Measurements from ENCODE around the gene FGG.
"Not testable (repeated sequence)": the region's sequence is repeated elsewhere in the genome, so short reads cannot be mapped to it uniquely, and the experiment has no call there.

The FGG gene

DNA sequence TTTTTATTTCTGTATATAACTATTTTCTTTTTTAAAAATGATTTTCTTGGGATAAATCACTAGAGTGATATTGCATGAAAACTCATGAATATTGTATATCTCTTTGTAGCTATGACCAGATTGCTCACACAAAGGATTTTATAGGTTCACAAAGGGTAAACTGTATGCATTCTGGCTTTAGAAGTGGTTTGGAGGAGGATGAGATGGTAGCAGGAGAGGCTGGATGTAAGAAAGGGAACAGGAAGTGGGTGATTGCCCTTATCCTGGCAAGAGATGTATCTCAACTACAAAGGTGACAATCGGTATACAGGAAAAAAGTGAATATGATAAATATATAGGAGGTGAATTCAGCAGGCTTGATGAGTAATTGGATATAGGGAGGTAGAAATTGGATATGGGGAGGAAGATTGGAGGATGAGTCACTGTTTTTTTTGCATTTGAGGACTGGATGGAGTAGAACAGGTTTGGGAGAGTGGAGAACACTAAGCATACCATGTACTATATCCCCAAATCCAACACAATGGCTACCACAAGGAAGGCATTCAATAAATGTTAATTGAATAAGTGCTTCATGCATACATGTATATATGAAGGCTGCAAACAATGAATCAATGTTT is 9.9 kb downstream of the FGG start:
- Histone ChIP-seq H3K4me1 (ENCODE audit: control insufficient read depth in 5 of 5, insufficient read depth in 5 of 5, low read length in 5 of 5) (no peaks in the 10 kb centered on the region), H3K36me3 (ENCODE audit: control insufficient read depth in 5 of 5, insufficient read depth in 5 of 5, low read length in 5 of 5) (no peaks in the 10 kb centered on the region), H3K27ac (ENCODE audit: low read depth, low read length) (no peak overlapping the region), H3K4me3 (ENCODE audit: low read depth in 1 of 5, low read length in 5 of 5) (no peak overlapping the region), H3K27me3 (ENCODE audit: control insufficient read depth in 5 of 5, insufficient read depth in 4 of 5, low read length in 5 of 5) (no peaks in the 10 kb centered on the region), H3K9me3 (ENCODE audit: control insufficient read depth in 5 of 5, low read length in 5 of 5) (no peaks in the 10 kb centered on the region), H3K9ac (ENCODE audit: low read length in 5 of 5) (no peak overlapping the region)

GRCh38 chr4:154597798-154598774 is 14.4 kb downstream of the FGG start:
- Histone ChIP-seq H3K36me3 (ENCODE audit: control insufficient read depth in 5 of 5, insufficient read depth in 5 of 5, low read length in 5 of 5) (no peaks in the 10 kb centered on the region), H3K9ac (ENCODE audit: low read length in 5 of 5) (no peak overlapping the region), H3K4me3 (ENCODE audit: low read depth in 1 of 5, low read length in 5 of 5) (no peak overlapping the region), H3K27ac (ENCODE audit: low read depth, low read length) (no peak overlapping the region), H3K27me3 (ENCODE audit: control insufficient read depth in 5 of 5, insufficient read depth in 4 of 5, low read length in 5 of 5) (no peaks in the 10 kb centered on the region), H3K9me3 (ENCODE audit: control insufficient read depth in 5 of 5, low read length in 5 of 5) (no peaks in the 10 kb centered on the region), H3K4me1 (ENCODE audit: control insufficient read depth in 5 of 5, insufficient read depth in 5 of 5, low read length in 5 of 5) (no peaks in the 10 kb centered on the region)

DNA sequence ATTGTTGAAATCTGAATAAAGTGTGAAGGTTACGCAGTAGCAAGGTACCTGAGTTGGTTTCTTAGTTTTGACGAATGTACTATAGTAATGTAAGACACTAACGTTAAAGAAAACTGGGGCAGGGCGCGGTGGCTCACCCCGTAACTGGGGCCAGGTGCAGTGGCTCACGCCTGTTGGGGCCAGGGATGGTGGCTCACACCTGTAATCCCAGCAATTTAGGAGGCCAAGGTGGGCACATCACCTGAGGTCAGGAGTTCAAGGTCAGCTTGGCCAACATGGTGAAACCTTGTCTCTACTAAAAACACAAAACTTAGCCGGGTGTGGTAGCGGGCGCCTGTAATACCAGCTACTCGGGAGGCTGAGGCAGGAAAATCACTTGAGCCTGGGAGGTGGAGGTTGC is 15.2 kb downstream of the FGG start:
- H3K27ac ChIP-seq (ENCODE audit: low read depth, low read length); H3K36me3 ChIP-seq (ENCODE audit: control insufficient read depth in 5 of 5, insufficient read depth in 5 of 5, low read length in 5 of 5); H3K4me1 ChIP-seq (ENCODE audit: control insufficient read depth in 5 of 5, insufficient read depth in 5 of 5, low read length in 5 of 5); H3K27me3 ChIP-seq (ENCODE audit: control insufficient read depth in 5 of 5, insufficient read depth in 4 of 5, low read length in 5 of 5); H3K9me3 ChIP-seq (ENCODE audit: control insufficient read depth in 5 of 5, low read length in 5 of 5); H3K9ac ChIP-seq (ENCODE audit: low read length in 5 of 5); H3K4me3 ChIP-seq (ENCODE audit: low read depth in 1 of 5, low read length in 5 of 5): not testable (repeated sequence)

DNA sequence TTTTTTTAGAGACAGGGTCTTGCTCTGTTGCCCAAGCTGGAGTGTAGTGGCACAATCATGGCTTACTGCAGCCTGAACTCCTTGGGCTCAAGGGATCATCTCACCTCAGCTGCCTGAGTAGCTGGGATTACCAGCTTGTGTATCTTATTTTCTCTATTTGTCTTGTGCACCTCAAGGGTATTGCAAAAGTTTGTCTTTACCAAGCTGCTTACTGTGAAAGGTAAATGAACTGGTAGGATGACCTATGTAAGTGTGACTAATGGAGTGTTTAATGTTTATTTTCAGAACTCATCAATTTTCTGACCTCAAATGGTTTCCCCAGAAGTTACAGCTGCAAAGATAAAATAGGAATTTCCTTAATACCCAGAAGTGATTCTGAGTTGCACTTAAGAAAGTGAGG is 16.6 kb downstream of the FGG start:
- no peaks in the 10 kb centered on the region for H3K9me3 ChIP-seq (ENCODE audit: control insufficient read depth in 5 of 5, low read length in 5 of 5)

GRCh38 chr4:154594343-154594742 is 18.1 kb downstream of the FGG start:
- not testable (repeated sequence) for H3K27ac ChIP-seq (ENCODE audit: low read depth, low read length); H3K9me3 ChIP-seq (ENCODE audit: control insufficient read depth in 5 of 5, low read length in 5 of 5); H3K27me3 ChIP-seq (ENCODE audit: control insufficient read depth in 5 of 5, insufficient read depth in 4 of 5, low read length in 5 of 5); H3K4me1 ChIP-seq (ENCODE audit: control insufficient read depth in 5 of 5, insufficient read depth in 5 of 5, low read length in 5 of 5); H3K4me3 ChIP-seq (ENCODE audit: low read depth in 1 of 5, low read length in 5 of 5); H3K36me3 ChIP-seq (ENCODE audit: control insufficient read depth in 5 of 5, insufficient read depth in 5 of 5, low read length in 5 of 5); H3K9ac ChIP-seq (ENCODE audit: low read length in 5 of 5)

More for the DNA sequence above, 16.6 kb downstream of the FGG start:
- H3K27ac ChIP-seq (ENCODE audit: low read depth, low read length) = no peak overlapping the region
- H3K4me3 ChIP-seq (ENCODE audit: low read depth in 1 of 5, low read length in 5 of 5) = no peak overlapping the region
- H3K4me1 ChIP-seq (ENCODE audit: control insufficient read depth in 5 of 5, insufficient read depth in 5 of 5, low read length in 5 of 5) = no peaks in the 10 kb centered on the region
- H3K9ac ChIP-seq (ENCODE audit: low read length in 5 of 5) = no peak overlapping the region
- no peaks in the 10 kb centered on the region for H3K36me3 ChIP-seq (ENCODE audit: control insufficient read depth in 5 of 5, insufficient read depth in 5 of 5, low read length in 5 of 5)
- H3K27me3 ChIP-seq (ENCODE audit: control insufficient read depth in 5 of 5, insufficient read depth in 4 of 5, low read length in 5 of 5) = peaks cover 0 to under 1% (median 0%) of the 10 kb centered on the region in 5 donors

DNA sequence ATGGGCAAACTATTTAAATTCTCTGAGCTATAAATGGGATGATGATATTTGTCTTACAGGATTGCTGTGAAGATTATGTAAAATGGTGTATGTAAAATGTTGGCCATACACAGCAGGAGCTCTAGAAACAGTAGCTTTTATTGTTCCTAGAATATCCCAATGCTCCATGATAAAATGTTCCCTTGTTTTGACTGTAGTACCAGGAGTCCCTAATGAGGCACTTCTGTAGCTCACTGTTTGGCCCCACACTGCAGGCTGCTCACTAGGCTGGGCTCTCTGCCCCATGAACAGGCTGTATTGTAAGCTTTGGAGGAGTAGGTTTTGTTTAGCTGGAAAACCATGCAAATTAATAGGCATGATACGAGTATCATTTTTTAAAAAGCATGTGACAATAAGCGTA is 18.6 kb downstream of the FGG start:
- Histone ChIP-seq H3K27me3 (ENCODE audit: control insufficient read depth in 5 of 5, insufficient read depth in 4 of 5, low read length in 5 of 5) (peaks cover 0 to 9% (median 2%) of the 10 kb centered on the region in 5 donors), H3K27ac (ENCODE audit: low read depth, low read length) (no peak overlapping the region), H3K4me1 (ENCODE audit: control insufficient read depth in 5 of 5, insufficient read depth in 5 of 5, low read length in 5 of 5) (no peaks in the 10 kb centered on the region)

DNA sequence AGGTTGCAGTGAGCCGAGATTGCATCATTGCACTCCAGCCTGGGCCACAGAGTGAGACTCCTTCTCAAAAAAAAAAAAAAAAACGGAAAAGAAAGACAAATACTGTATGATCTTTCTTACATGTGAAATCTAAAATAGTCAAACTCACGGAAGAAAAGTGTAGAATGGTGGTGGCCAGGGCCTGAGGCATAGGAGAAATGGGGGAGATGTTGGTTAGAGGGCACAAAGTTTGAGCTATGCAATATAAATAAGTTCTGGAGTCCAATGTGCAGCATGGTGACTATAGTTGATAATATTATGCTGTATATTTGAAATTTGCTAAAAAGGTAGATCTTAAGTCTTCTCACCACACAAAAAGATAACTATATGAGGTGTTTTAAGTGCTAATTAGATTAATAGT is 20.6 kb downstream of the FGG start:
- Histone ChIP-seq H3K9ac (ENCODE audit: low read length in 5 of 5) (no peak overlapping the region), H3K4me1 (ENCODE audit: control insufficient read depth in 5 of 5, insufficient read depth in 5 of 5, low read length in 5 of 5) (no peaks in the 10 kb centered on the region), H3K36me3 (ENCODE audit: control insufficient read depth in 5 of 5, insufficient read depth in 5 of 5, low read length in 5 of 5) (no peaks in the 10 kb centered on the region), H3K9me3 (ENCODE audit: control insufficient read depth in 5 of 5, low read length in 5 of 5) (no peaks in the 10 kb centered on the region), H3K4me3 (ENCODE audit: low read depth in 1 of 5, low read length in 5 of 5) (no peak overlapping the region), H3K27ac (ENCODE audit: low read depth, low read length) (no peak overlapping the region), H3K27me3 (ENCODE audit: control insufficient read depth in 5 of 5, insufficient read depth in 4 of 5, low read length in 5 of 5) (peaks cover 0 to 10% (median 2%) of the 10 kb centered on the region in 5 donors)

More for the DNA sequence above, 18.6 kb downstream of the FGG start:
- Histone ChIP-seq H3K9me3 (ENCODE audit: control insufficient read depth in 5 of 5, low read length in 5 of 5) (no peaks in the 10 kb centered on the region), H3K36me3 (ENCODE audit: control insufficient read depth in 5 of 5, insufficient read depth in 5 of 5, low read length in 5 of 5) (no peaks in the 10 kb centered on the region), H3K4me3 (ENCODE audit: low read depth in 1 of 5, low read length in 5 of 5) (no peak overlapping the region), H3K9ac (ENCODE audit: low read length in 5 of 5) (no peak overlapping the region)

GRCh38 chr4:154590329-154591006 is 22.0 kb downstream of the FGG start, which contains the start of gene FGA:
FGA (minus strand) TSS chr4:154590742; CDS start chr4:154590687, 55 bp downstream.
- Histone ChIP-seq H3K9me3 (ENCODE audit: control insufficient read depth in 5 of 5, low read length in 5 of 5) (no peaks in the 10 kb centered on the region), H3K27me3 (ENCODE audit: control insufficient read depth in 5 of 5, insufficient read depth in 4 of 5, low read length in 5 of 5) (peaks cover 0 to 10% (median 2%) of the 10 kb centered on the region in 5 donors), H3K4me1 (ENCODE audit: control insufficient read depth in 5 of 5, insufficient read depth in 5 of 5, low read length in 5 of 5) (no peaks in the 10 kb centered on the region), H3K36me3 (ENCODE audit: control insufficient read depth in 5 of 5, insufficient read depth in 5 of 5, low read length in 5 of 5) (no peaks in the 10 kb centered on the region), H3K9ac (ENCODE audit: low read length in 5 of 5) (no peak within 1 kb of the TSS), H3K4me3 (ENCODE audit: low read depth in 1 of 5, low read length in 5 of 5) (no peak within 1 kb of the TSS), H3K27ac (ENCODE audit: low read depth, low read length) (no peak within 1 kb of the TSS)

- no peak overlapping the region for H3K27ac ChIP-seq (ENCODE audit: low read depth, low read length)
Measured at GRCh38 chr4:154589296-154590197, 22.9 kb downstream of the FGG start.

More at GRCh38 chr4:154589296-154590197, 22.9 kb downstream of the FGG start:
- Histone ChIP-seq H3K4me1 (ENCODE audit: control insufficient read depth in 5 of 5, insufficient read depth in 5 of 5, low read length in 5 of 5) (no peaks in the 10 kb centered on the region), H3K4me3 (ENCODE audit: low read depth in 1 of 5, low read length in 5 of 5) (no peak overlapping the region), H3K36me3 (ENCODE audit: control insufficient read depth in 5 of 5, insufficient read depth in 5 of 5, low read length in 5 of 5) (no peaks in the 10 kb centered on the region), H3K27me3 (ENCODE audit: control insufficient read depth in 5 of 5, insufficient read depth in 4 of 5, low read length in 5 of 5) (peaks cover 0 to 10% (median 2%) of the 10 kb centered on the region in 5 donors), H3K9me3 (ENCODE audit: control insufficient read depth in 5 of 5, low read length in 5 of 5) (no peaks in the 10 kb centered on the region), H3K9ac (ENCODE audit: low read length in 5 of 5) (no peak overlapping the region)
